Testis (tissue), 3 donors: ENCODE results near the gene ENG. TPM values are rescaled to one million over a fixed set of nuclear protein-coding genes. Genes with fewer than 3 reads are reported as not detected.

Experiments used
- DNase-seq: peaks from one replicate; pipeline ENCODE4 v3.0.0-alpha.2; 2019
- H3K27ac ChIP-seq, 2 donors: fragments of 200-600 bp; sonication (generic); one replicate each; pipeline ENCODE4 v1.5.1; 2019
- H3K27me3 ChIP-seq: fragments of 200-600 bp; sonication (generic); one replicate; pipeline ENCODE4 v1.5.1; 2019
- H3K36me3 ChIP-seq: fragments of 200-600 bp; sonication (generic); one replicate; pipeline ENCODE4 v1.5.1; 2017; ENCODE audit warnings: low read depth; ENCODE audit errors: missing control alignments
- H3K4me1 ChIP-seq: fragments of 200-600 bp; sonication (generic); one replicate; pipeline ENCODE4 v1.5.1; 2019
- H3K4me3 ChIP-seq, 2 donors: fragments of 200-600 bp; sonication (generic); one replicate each; pipeline ENCODE4 v1.5.1; 2017 to 2019
- H3K9me3 ChIP-seq: fragments of 200-600 bp; sonication (generic); one replicate; pipeline ENCODE4 v1.5.1; 2017
- POLR2A ChIP-seq: fragments of 450-650 bp; IDR thresholded peaks from one replicate; pipeline ENCODE4 v1.6.1; 2017; ENCODE audit warnings: antibody characterized with exemption, mild to moderate bottlenecking, moderate library complexity
- WGBS, 2 donors: methylation state at CpG; one replicate each; pipeline ENCODE4 v1.1.5; 2018; 5-methylcytosine and 5-hydroxymethylcytosine counted together
- intact Hi-C: fragments of 100-400 bp; cut with DNase I; formaldehyde crosslinking; loops from one replicate; pipeline ENCODE4 v1.15.1; 2023; ENCODE audit warnings: low total_unique reads
- polyA plus RNA-seq: library from polyadenylated mRNA; stranded (reverse); fragments of 350-450 nt; fragmentation: Illumina TruSeq; extraction: RNeasy Lipid Tissue Mini Kit (QIAGEN cat#74804); gene quantifications from one replicate; pipeline ENCODE4 v1.2.3, GENCODE V29; 2014; ENCODE audit warnings: low read depth, low replicate concordance; ENCODE audit not compliant: insufficient read depth
- total RNA-seq, 2 donors: library from RNA; depleted of rRNA; stranded (reverse); fragments of >200 nt; gene quantifications; one replicate each; pipeline ENCODE4 v1.2.3, GENCODE V29; 2016
- TF ChIP-seq, protein P1 (sequence below), 3 experiments: fragments of 450-650 bp in 2 of 3; fragments of 200-600 bp in 1 of 3; sonication (generic) in 1 of 3; IDR thresholded peaks; one replicate each; pipeline ENCODE4 v1.5.1; 2016 to 2019; ENCODE audit warnings: antibody characterized with exemption in 3 of 3, mild to moderate bottlenecking in 2 of 3, moderate library complexity in 1 of 3

Gene ENG
- total and polyA plus RNA-seq, 3 donors from 2014 or later = 132 to 214 (median 144) TPM

DNA sequence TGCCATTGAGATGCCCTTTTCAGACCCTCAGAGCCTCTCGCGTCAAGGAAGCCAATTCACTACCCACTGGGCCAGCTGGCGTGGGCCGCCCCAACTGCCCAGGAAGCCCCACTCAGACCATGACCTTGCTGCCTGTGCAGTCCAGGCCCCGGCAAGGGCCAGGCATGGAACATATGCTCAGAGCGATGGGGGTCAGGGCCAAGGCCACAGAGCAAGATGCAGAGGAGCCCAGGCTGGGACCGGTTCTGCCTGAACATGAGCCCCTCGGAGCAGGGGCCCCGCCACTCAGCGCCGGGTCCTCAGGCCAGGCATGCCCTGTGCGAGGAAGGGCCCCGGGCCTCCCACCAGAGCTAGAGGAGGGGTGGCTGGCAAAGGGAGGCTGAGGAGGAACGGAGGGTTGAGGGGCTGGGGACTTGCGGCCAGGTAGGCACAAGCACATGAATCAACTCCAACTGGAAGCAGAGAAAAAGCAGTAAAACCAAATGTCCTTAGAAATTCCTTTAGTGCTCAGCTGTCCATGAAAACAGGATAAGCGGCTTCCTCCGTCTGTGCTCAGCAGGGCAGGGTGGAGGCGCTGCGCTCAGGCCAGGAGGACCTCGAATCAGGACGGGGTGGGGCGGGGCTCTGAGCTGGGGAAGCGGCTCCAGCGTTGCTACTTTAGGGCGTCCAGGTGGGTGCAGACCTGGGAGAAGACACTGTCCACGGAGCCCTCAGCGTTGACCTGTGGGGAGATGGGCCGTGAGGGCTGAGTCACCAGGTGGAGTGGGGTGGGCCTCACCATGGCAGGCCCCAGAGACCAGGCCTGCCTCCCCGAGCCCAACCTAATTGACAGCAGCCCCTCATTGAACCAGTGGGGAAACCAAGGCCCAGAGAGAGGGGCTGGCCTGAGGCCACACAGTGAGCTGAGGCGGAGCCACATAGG, 13.2 kb upstream of the ENG start:
- Histone ChIP-seq H3K27me3 (no peaks in the 10 kb centered on the region), H3K9me3 (no peaks in the 10 kb centered on the region), H3K4me1 (peaks cover 34% of the 10 kb centered on the region), H3K27ac (peak overlapping the region; percentile 20 to 83), H3K36me3 (no peaks in the 10 kb centered on the region), H3K4me3 (no peak overlapping the region)
- WGBS, 2 donors = 54% methylated on average over 14 to 30 of the region's 30 CpGs
- TF ChIP-seq, protein P1, sequence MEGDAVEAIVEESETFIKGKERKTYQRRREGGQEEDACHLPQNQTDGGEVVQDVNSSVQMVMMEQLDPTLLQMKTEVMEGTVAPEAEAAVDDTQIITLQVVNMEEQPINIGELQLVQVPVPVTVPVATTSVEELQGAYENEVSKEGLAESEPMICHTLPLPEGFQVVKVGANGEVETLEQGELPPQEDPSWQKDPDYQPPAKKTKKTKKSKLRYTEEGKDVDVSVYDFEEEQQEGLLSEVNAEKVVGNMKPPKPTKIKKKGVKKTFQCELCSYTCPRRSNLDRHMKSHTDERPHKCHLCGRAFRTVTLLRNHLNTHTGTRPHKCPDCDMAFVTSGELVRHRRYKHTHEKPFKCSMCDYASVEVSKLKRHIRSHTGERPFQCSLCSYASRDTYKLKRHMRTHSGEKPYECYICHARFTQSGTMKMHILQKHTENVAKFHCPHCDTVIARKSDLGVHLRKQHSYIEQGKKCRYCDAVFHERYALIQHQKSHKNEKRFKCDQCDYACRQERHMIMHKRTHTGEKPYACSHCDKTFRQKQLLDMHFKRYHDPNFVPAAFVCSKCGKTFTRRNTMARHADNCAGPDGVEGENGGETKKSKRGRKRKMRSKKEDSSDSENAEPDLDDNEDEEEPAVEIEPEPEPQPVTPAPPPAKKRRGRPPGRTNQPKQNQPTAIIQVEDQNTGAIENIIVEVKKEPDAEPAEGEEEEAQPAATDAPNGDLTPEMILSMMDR (IDR thresholded peaks at IDR 0.05) = no peak
- TF ChIP-seq POLR2A = no peak
- intact Hi-C loops = loop anchor here (10.0 kb wide), 1 partner anchor 83 kb away; the partner anchor contains the start of gene CDK9
- DNase-seq = peak; percentile 72

DNA sequence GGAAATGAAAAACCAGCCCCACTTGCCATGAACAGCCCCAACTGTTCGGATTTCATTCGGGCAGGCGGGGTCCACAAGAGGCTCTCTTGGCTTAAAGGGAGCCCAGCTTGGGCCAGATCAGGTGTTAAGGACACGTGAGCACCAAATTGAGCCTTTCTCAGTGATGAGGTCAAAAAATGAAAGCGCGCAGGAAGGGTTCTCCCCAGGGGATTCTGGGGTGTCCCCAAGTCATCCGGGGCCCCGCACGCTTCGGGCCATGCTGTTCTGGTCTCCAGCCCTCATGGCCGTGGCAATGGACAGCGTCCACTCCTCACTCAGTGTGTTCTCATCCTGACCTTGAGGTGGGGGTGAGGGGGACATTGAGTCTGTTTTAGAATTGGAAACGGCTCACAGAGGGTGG, 12.1 kb upstream of the ENG start:
- intact Hi-C loops = loop anchor here (10.0 kb wide), 1 partner anchor 82 kb away; the partner anchor contains the start of gene CDK9

GRCh38 chr9:127865645-127866464, 11.4 kb upstream of the ENG start:
- H3K4me3 ChIP-seq = no peak overlapping the region
- DNase-seq = no peak
- peak overlapping the region in 1 of 2 donors; percentile 64 for H3K27ac ChIP-seq
- WGBS, 2 donors = 63 to 76% methylated on average over 18 to 19 of the region's 19 CpGs
- H3K4me1 ChIP-seq = peaks cover 51% of the 10 kb centered on the region
- H3K9me3 ChIP-seq = no peaks in the 10 kb centered on the region
- no peaks in the 10 kb centered on the region for H3K36me3 ChIP-seq
- intact Hi-C loops = loop anchor here (10.0 kb wide), 1 partner anchor 81 kb away; the partner anchor contains the start of gene CDK9
- no peaks in the 10 kb centered on the region for H3K27me3 ChIP-seq
- TF ChIP-seq POLR2A = no peak
- TF ChIP-seq, protein P1 (IDR thresholded peaks at IDR 0.05) = no peak

More for the DNA sequence above, 12.1 kb upstream of the ENG start:
- TF ChIP-seq, protein P1 (IDR thresholded peaks at IDR 0.05) = no peak
- no peak for TF ChIP-seq POLR2A
- DNase-seq = no peak
- Histone ChIP-seq H3K9me3 (no peaks in the 10 kb centered on the region), H3K27me3 (no peaks in the 10 kb centered on the region), H3K27ac (peak overlapping the region in 1 of 2 donors; percentile 64), H3K36me3 (no peaks in the 10 kb centered on the region), H3K4me1 (peaks cover 45% of the 10 kb centered on the region), H3K4me3 (no peak overlapping the region)
- 65 to 67% methylated on average over 12 to 13 of the region's 13 CpGs for WGBS, 2 donors

DNA sequence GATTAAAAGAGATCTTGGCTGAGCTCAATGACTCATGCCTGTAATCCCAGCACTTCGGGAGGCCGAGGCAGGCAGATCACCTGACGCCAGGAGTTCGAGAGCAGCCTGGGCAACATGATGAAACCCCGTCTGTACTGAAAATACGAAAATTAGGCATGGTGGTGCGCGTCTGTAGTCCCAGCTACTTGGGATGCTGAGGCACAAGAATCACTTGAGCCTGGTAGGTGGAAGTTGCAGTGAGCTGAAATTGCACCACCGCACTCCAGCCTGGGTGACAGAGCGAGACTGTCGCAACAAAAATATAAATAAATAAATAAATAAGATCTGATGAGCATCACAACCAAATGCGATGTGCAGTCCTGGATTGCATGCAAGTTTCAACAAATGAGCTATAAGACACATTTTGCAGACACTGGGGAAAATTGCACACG, 8.7 kb upstream of the ENG start:
- H3K9me3 ChIP-seq = no peaks in the 10 kb centered on the region
- 78 to 86% methylated on average over 13 of the region's 13 CpGs for WGBS, 2 donors
- peaks cover 61% of the 10 kb centered on the region for H3K4me1 ChIP-seq
- H3K27me3 ChIP-seq = no peaks in the 10 kb centered on the region
- peak overlapping the region in 1 of 2 donors; percentile 93 for H3K27ac ChIP-seq
- intact Hi-C loops = loop anchor here (10.0 kb wide), 1 partner anchor 78 kb away; the partner anchor contains the start of gene CDK9
- no peak overlapping the region for H3K4me3 ChIP-seq
- no peak for TF ChIP-seq POLR2A
- TF ChIP-seq, protein P1 (IDR thresholded peaks at IDR 0.05) = no peak
- H3K36me3 ChIP-seq = no peaks in the 10 kb centered on the region
- no peak for DNase-seq
